NCI-H2227 (cell line): ENCODE measurements around the gene NDUFAF7.
"Not testable (repeated sequence)": the region's sequence is repeated elsewhere in the genome, so short reads cannot be mapped to it uniquely, and the experiment has no call there.

Source experiments
- DNase-seq: peaks from one replicate; lab custom pipeline; 2025; ENCODE audit not compliant: unreplicated experiment; lab: John Stamatoyannopoulos, UW

NDUFAF7 gene

GRCh38 chr2:37231241-37232130, at the start of gene NDUFAF7, which contains the start of gene CEBPZ:
TSS of gene NDUFAF7 (plus strand) at chr2:37231658. CDS start at chr2:37231706, 48 bp downstream.
TSS of gene CEBPZ (minus strand) at chr2:37231596. CDS start at chr2:37231567, 29 bp downstream.
- DNase-seq: peak; percentile 92

- DNase-seq: no peak
These were observed 49.5 kb upstream of the NDUFAF7 start for GRCh38 chr2:37181726-37182684.

- DNase-seq: no peak
These were observed 42.9 kb upstream of the NDUFAF7 start, which contains the start of gene SULT6B1 for GRCh38 chr2:37188570-37188969. TSS of gene SULT6B1 (minus strand) at chr2:37188670. CDS start at chr2:37188640, 30 bp downstream.

- peak; percentile 26 for DNase-seq
These were observed 41.9 kb upstream of the NDUFAF7 start for GRCh38 chr2:37189452-37190153.

- DNase-seq: no peak
These were observed 41.2 kb upstream of the NDUFAF7 start for GRCh38 chr2:37190290-37190689.

GRCh38 chr2:37191253-37191652, 40.2 kb upstream of the NDUFAF7 start:
- no peak for DNase-seq

GRCh38 chr2:37191747-37192146, 39.7 kb upstream of the NDUFAF7 start:
- no peak for DNase-seq

GRCh38 chr2:37192551-37192950, 38.9 kb upstream of the NDUFAF7 start:
- no peak for DNase-seq

GRCh38 chr2:37195862-37196319, 35.6 kb upstream of the NDUFAF7 start:
- DNase-seq: not testable (repeated sequence)

- DNase-seq: peak; percentile 83
These were observed 34.9 kb upstream of the NDUFAF7 start, which contains the start of gene CEBPZOS for GRCh38 chr2:37196320-37197195. TSS of gene CEBPZOS (plus strand) at chr2:37196496. CDS start at chr2:37199705, 3,209 bp downstream.

- DNase-seq: no peak
These were observed 32.8 kb upstream of the NDUFAF7 start for GRCh38 chr2:37198681-37199065.

- DNase-seq: no peak
These were observed 30.2 kb upstream of the NDUFAF7 start for GRCh38 chr2:37201208-37201607.

GRCh38 chr2:37201766-37202165, 29.7 kb upstream of the NDUFAF7 start:
- no peak for DNase-seq

GRCh38 chr2:37203708-37204107, 27.8 kb upstream of the NDUFAF7 start:
- DNase-seq: no peak

- not testable (repeated sequence) for DNase-seq
These were observed 26.3 kb upstream of the NDUFAF7 start for GRCh38 chr2:37205071-37205661.

GRCh38 chr2:37205689-37206341, 25.6 kb upstream of the NDUFAF7 start:
- no peak for DNase-seq

GRCh38 chr2:37206760-37207159, 24.7 kb upstream of the NDUFAF7 start:
- DNase-seq: not testable (repeated sequence)

GRCh38 chr2:37211212-37211611, 20.2 kb upstream of the NDUFAF7 start:
- DNase-seq: no peak

- no peak for DNase-seq
These were observed 19.5 kb upstream of the NDUFAF7 start for GRCh38 chr2:37211939-37212338.
